Measurements from ENCODE around the gene TNFAIP8L2.

Gene TNFAIP8L2

GRCh38 chr1:151156515-151156819 is at the start of gene TNFAIP8L2:
TSS of gene TNFAIP8L2 (plus strand) at chr1:151156649. CDS start at chr1:151158698, 2,049 bp downstream.
- peak; percentile 64 for DNase-seq (ENCODE audit: low read depth)

GRCh38 chr1:151106894-151107293 is 49.6 kb upstream of the TNFAIP8L2 start:
- no peak for DNase-seq (ENCODE audit: low read depth)

- DNase-seq (ENCODE audit: low read depth) = no peak
Observed at GRCh38 chr1:151108331-151108730, 48.1 kb upstream of the TNFAIP8L2 start.

GRCh38 chr1:151113877-151114276 is 42.6 kb upstream of the TNFAIP8L2 start:
- no peak for DNase-seq (ENCODE audit: low read depth)

GRCh38 chr1:151124763-151125403 is 31.6 kb upstream of the TNFAIP8L2 start:
- no peak for DNase-seq (ENCODE audit: low read depth)

GRCh38 chr1:151128800-151129199 is 27.6 kb upstream of the TNFAIP8L2 start:
- no peak for DNase-seq (ENCODE audit: low read depth)

GRCh38 chr1:151130987-151131586 is 25.4 kb upstream of the TNFAIP8L2 start:
- DNase-seq (ENCODE audit: low read depth) = peak; percentile 48

- no peak for DNase-seq (ENCODE audit: low read depth)
Observed at GRCh38 chr1:151131701-151132334, 24.6 kb upstream of the TNFAIP8L2 start.

GRCh38 chr1:151132335-151133017 is 24.0 kb upstream of the TNFAIP8L2 start:
- DNase-seq (ENCODE audit: low read depth) = no peak

GRCh38 chr1:151133018-151133806 is 23.2 kb upstream of the TNFAIP8L2 start:
- DNase-seq (ENCODE audit: low read depth) = no peak

GRCh38 chr1:151134396-151134795 is 22.1 kb upstream of the TNFAIP8L2 start:
- DNase-seq (ENCODE audit: low read depth) = no peak

- no peak for DNase-seq (ENCODE audit: low read depth)
Observed at GRCh38 chr1:151134991-151135390, 21.5 kb upstream of the TNFAIP8L2 start.

- DNase-seq (ENCODE audit: low read depth) = no peak
Observed at GRCh38 chr1:151135433-151136385, 20.7 kb upstream of the TNFAIP8L2 start.

GRCh38 chr1:151137789-151138188 is 18.7 kb upstream of the TNFAIP8L2 start:
- no peak for DNase-seq (ENCODE audit: low read depth)

- no peak for DNase-seq (ENCODE audit: low read depth)
Observed at GRCh38 chr1:151142411-151143056, 13.9 kb upstream of the TNFAIP8L2 start.

- no peak for DNase-seq (ENCODE audit: low read depth)
Observed at GRCh38 chr1:151143057-151143435, 13.4 kb upstream of the TNFAIP8L2 start.

GRCh38 chr1:151143986-151144385 is 12.5 kb upstream of the TNFAIP8L2 start:
- no peak for DNase-seq (ENCODE audit: low read depth)

- no peak for DNase-seq (ENCODE audit: low read depth)
Observed at GRCh38 chr1:151144474-151145303, 11.8 kb upstream of the TNFAIP8L2 start.

- no peak for DNase-seq (ENCODE audit: low read depth)
Observed at GRCh38 chr1:151145304-151146071, 11.0 kb upstream of the TNFAIP8L2 start.
